Left renal pelvis (tissue), 4 donors: ENCODE measurements around the gene RASL12. TPM values are rescaled to one million over a fixed set of nuclear protein-coding genes. Genes with fewer than 3 reads are reported as not detected.
"Not testable (repeated sequence)": the region's sequence is repeated elsewhere in the genome, so short reads cannot be mapped to it uniquely, and the experiment has no call there.

Experiments used
- DNase-seq, 4 donors: peaks; one replicate each; pipeline ENCODE4 v3.0.0-alpha.2; 2013; ENCODE audit warnings: low read depth in 4 of 4, low spot score in 3 of 4
- polyA plus RNA-seq, 4 donors: library from polyadenylated mRNA; unstranded; fragments of 120-200 nt; gene quantifications; one replicate each; pipeline ENCODE4 v1.2.1, GENCODE V29; 2013; ENCODE audit not compliant: insufficient read length in 4 of 4

The RASL12 gene
- polyA plus RNA-seq, 4 donors: 6.5 to 11.5 (median 7.5) TPM

- no peak for DNase-seq
These were observed 8.9 kb upstream of the RASL12 start, which contains the start of gene KBTBD13 for GRCh38 chr15:65076486-65077290. TSS of gene KBTBD13 (plus strand) at chr15:65076746. CDS start at chr15:65076816, 70 bp downstream.

DNA sequence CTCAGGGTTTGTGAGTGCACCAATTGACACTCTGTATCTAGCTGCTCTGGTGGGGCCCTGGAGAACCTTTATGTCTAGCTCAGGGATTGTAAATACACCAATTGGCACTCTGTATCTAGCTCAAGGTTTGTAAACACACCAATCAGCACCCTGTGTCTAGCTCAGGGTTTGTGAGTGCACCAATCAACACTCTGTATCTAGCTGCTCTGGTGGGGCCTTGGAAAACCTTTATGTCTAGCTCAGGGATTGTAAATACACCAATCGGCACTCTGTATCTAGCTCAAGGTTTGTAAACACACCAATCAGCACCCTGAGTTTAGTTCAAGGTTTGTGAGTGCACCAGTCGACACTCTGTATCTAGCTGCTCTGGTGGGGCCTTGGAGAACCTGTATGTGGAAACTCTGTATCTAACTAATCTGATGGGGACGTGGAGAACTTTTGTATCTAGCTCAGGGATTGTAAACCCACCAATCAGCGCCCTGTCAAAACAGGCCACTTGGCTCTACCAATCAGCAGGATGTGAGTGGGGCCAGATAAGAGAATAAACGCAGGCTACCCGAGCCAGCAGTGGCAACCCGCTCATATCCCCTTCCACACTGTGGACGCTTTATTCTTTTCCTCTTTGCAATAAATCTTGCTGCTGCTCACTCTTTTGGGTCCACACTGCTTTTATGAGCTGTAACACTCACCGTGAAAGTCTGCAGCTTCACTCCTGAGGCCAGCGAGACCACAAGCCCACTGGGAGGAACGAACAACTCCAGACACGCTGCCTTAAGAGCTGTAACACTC lies 8.0 kb upstream of the RASL12 start:
- not testable (repeated sequence) for DNase-seq

- DNase-seq: not testable (repeated sequence)
These were observed 7.2 kb upstream of the RASL12 start for GRCh38 chr15:65074946-65075345.

GRCh38 chr15:65072617-65073016 lies 4.8 kb upstream of the RASL12 start:
- no peak for DNase-seq

DNA sequence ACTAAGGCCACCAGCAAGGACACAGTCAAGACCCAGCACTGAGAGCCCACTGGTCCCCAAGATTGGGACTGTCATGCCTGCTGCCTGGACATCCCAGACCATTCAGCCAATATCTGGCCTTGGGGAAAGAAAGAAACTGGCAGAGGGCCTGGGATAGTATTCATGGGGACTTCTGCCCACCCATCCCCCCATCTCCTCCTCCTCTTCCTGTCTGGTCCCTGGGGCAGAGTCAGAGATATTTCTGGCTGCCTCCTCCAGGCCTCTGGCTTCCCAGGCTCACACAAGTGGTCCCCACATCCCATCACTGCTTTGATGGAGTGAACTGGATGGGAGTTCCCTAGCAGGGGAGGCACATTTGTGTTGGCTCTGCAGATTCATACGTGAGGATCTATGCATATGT lies 4.2 kb upstream of the RASL12 start:
- DNase-seq: no peak

GRCh38 chr15:65071381-65071811 lies 3.6 kb upstream of the RASL12 start:
- DNase-seq: no peak

DNA sequence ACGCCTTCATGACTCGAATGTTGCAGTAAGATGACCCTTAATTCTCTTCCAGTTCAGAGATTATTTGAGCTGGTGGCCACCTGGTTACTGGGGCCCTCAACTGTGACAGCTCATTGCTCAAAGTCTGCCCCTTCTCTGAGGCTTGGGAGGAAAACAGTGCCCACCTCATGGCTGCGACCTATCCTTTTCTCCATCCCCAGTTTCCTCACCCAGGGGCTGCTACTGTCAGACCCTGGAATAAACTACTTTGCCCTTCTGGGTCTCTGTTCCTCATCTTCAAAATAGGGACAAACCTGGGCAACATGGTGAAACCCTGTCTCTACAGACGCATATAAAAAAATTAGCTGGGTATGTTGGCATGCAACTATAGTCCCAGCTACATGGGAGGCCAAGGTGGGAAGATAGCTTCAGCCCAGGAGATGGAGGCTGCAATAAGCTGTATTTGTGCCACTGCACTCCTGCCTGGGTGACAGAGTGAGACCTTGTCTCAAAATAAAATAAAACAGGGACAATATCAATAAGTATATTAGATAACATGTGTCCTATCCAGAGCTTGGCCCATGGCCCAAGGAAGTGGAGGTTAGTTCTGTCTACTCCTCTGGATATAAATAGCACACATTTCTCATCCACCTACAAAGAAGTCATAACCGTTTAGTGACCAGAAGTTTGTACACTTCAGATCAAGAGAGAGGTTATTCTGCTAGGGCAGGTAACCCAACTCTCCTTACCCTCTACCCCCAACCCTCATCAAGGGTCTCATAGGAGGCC lies 2.2 kb upstream of the RASL12 start:
- DNase-seq: no peak

GRCh38 chr15:65069179-65069578 lies 1.4 kb upstream of the RASL12 start:
- DNase-seq: no peak

DNA sequence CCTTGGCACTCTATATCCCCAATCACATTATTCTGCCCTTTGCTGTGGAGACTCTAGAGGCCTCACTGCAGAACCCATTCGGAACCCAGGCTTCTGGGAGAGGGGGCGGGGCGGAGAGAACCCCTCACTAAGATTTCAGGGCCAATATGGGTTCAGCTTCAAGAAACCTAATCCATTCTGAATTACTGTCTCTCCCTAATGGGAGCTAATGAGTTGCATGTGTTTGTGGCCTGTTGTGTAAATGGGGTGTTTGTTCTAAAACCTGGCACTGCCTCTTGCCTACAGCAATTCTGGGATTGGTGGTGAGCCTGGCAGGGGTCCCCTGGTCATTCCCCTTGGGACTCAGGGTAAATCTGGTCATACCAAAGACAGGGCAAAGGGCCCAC lies 605 bp upstream of the RASL12 start:
- no peak for DNase-seq

DNA sequence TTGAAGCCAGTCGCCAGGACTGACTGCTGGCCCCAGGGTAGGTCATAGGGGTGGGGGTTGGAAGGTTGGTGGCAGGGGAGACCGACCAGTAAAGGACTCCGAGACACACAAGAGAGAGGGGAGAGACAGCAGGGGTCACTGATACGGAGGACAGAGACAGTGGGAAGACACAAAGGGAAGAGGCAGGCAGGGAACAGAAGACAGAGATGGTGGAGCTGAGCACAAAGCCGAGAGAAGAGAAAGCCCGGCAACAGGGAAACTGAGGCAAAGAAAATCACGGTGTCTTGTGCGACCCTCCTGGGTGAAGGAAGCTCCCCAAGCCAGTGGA lies 510 bp downstream of the RASL12 start:
- DNase-seq: no peak

DNA sequence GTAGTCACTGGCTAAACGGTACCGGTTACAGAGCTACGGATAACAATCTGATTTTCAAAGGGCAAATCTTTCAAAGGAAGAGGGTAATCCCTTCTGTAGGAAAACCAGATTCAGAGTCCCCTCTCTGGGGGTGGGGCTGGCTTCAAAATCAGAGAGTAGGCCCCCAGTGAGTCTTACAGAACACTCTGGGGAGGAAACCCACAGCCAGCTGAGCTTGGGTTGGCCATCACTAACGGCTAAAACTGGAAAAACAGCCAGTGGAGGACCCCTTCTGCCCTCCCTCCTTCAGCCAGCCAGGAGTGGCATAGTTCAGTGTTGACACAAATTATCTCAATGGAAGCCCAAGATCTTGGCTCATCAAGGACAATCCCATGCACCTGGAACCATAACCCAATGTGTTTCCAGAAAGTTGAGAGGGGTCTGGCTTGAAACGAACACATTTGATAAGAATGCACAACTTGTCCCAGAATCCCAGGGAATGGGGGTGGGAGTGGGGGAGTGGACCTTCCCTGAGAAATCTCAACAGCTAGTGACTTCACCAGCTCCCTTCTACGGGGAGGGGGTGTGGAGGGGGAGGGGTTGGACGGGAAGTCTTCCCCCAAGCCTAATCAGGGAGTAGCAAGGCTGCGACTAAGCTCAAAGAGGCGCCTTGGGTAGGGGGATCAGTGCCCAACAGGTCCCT lies 1.0 kb downstream of the RASL12 start:
- no peak for DNase-seq

DNA sequence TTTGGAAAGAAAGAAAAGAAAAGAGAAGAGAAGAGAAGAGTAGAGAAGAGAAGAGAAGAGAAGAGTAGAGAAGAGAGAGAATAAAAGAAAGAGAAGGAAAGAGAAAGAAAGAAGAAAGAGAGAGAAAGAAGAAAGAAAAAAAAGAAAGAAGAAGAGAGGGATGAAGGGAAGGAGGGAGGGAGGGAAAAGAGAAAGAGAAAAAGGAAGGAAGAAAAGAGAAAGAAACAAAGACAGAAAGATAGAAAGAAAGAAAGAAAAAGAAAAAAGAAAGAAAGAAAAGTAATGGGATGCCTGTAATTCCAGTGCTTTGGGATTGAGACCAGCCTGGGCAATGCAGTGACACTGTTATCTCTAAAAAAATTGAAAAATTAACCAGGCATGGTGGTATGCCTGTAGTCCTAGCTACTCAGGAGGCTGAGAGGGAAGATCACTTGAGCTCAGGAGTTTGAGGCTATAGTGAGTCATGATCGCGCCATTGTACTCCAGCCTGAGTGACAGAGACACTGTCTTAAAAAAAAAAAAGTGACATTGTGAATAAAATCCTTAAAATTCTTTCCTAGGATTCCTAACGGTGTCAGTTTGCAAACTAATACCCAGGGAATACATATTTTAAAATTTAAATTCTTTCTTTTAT lies 1.7 kb downstream of the RASL12 start:
- DNase-seq: no peak

GRCh38 chr15:65062726-65063125 lies 5.1 kb downstream of the RASL12 start:
- DNase-seq: no peak

DNA sequence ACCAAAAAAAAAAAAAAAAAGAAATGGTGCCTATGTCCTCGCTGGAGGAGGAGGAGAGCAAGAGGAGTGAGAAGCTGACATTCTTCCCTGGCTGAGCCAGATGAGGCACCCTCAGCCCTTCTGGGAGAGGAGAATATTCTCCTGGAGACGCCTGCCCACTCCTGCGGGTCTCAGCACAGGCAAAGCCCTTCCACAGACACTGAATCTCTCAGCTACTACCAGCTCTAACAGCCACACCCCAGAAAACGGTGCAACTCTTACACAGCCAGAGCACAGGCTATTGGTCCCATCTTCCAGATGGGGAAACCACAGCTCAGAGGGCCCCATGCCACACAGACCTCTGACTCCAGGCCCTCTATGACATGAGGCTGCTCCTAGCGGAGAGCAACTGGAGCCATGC lies 5.7 kb downstream of the RASL12 start:
- no peak for DNase-seq

DNA sequence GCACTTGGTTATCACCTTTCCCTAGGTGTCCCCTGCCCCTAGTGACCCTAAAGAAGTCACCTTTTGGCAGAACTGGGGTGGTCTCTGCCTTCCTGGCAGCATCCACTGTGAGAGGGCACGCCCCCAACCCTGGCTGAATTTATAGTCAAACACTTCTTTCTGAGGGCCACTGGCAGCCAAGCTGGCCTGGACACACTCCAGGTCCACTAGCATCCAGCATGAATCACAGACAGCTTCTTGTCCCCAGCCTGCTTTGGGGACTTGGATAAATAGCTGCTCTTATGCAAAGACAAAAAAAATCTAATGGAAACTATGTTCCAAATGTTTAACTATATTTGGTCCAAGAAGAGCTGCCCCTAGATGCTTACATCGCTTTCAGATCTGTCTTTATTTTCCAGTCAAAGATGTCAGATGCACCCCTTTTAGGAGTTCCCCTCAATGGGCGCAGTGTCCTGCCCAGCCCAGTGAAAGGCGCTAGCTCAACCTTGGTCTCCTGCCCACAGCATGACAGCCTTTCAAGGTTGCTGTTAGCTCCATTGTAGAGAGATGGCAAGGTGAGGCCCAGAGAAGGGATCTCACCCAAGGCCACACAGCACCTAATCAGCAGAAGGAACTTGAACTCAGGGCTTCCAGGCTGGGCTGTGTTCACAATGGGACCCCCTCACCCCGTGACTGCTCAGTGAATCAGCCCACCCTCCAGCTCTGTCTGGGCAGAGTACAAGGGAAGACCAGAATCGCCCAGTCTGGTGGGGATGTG lies 7.0 kb downstream of the RASL12 start:
- DNase-seq: no peak

GRCh38 chr15:65059931-65060596 lies 7.7 kb downstream of the RASL12 start:
- DNase-seq: no peak

GRCh38 chr15:65059369-65059750 lies 8.4 kb downstream of the RASL12 start:
- no peak for DNase-seq

DNA sequence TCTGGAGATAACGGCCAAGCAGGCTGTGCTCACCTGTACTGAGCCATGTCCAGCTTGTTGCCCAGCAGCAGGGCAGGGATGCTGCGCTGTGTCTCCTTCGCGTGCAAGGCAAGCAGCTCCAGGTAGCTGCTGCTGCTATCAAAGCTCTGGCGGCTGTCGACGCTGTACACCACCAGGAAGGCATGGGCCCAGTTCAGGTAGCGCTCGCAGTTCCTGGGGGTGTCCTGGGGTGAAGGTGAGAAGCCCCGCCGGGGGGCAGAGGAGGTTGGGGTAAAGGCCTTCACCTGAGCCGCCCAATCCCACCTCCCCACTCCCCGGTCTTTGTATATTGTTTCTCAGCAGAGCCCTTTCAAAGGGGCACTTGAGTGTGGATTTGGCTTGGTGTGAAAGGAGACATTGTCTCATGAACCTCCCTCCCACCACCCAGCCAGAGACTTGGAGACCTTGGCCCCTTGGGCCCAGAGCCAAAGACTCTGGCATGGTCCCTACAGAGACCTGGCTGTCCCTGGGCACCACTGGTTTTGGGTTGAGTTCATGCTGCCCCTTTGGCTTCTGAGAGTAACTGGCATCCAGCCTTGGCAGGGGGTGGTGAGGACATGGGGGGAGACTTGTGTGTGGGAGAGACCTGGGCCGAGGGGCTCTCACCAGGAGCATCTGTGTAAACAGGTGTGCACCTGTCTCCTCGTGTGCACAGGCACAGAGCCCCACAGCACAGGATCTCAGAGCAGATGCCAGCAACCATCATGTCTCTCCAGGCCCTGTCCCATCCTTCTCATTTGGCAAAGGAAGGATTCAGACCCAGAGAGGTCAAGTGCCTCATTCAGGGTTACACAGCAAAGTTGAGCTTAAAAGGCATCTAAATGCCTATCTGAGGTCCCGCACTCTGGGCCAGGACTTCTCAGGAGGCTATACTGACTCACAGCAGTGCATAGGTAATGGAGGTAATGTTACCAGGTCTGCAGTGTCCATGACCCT lies 9.1 kb downstream of the RASL12 start:
- no peak for DNase-seq
